Suprapubic skin (tissue), 3 donors: ENCODE measurements around the gene MAK.
"Not testable (repeated sequence)": the region's sequence is repeated elsewhere in the genome, so short reads cannot be mapped to it uniquely, and the experiment has no call there.

Source experiments
- CTCF ChIP-seq, 2 donors: fragments of 200-600 bp in 1 of 2; fragments of 450-650 bp in 1 of 2; sonication (generic) in 1 of 2; IDR thresholded peaks; one replicate each; pipeline ENCODE4 v1.5.1; 2016 to 2019; ENCODE audit warnings: antibody characterized with exemption in 2 of 2, mild to moderate bottlenecking in 1 of 2, moderate library complexity in 1 of 2
- POLR2A ChIP-seq, 2 donors: fragments of 450-650 bp; IDR thresholded peaks; one replicate each; pipeline ENCODE4 v1.6.1; 2017; ENCODE audit warnings: antibody characterized with exemption in 2 of 2, mild to moderate bottlenecking in 2 of 2, moderate library complexity in 2 of 2

GRCh38 chr6:10741643-10742042 is 96.7 kb downstream of the MAK start:
- TF ChIP-seq POLR2A, CTCF (IDR thresholded peaks at IDR 0.05): not testable (repeated sequence)
